Stimulated activated CD8-positive, alpha-beta memory T cell treated with anti-CD3 and anti-CD28 coated beads, Interleukin-15, amount 100 ng/mL, for 1 hour (primary cell): ENCODE measurements around the gene ATRIP.

Source experiments
- DNase-seq: peaks from one replicate; pipeline ENCODE4 v3.0.0-alpha.2; 2020; ENCODE audit warnings: low read depth

Gene ATRIP

GRCh38 chr3:48410205-48411040 is 36.1 kb upstream of the ATRIP start:
- DNase-seq = no peak

- DNase-seq = no peak
Observed at GRCh38 chr3:48411041-48411588, 35.4 kb upstream of the ATRIP start.

- DNase-seq = no peak
Observed at GRCh38 chr3:48411606-48412374, 34.7 kb upstream of the ATRIP start.

GRCh38 chr3:48412375-48413001 is 34.0 kb upstream of the ATRIP start:
- DNase-seq = no peak

- DNase-seq = no peak
Observed at GRCh38 chr3:48413086-48413485, 33.5 kb upstream of the ATRIP start.

GRCh38 chr3:48413611-48414010 is 32.9 kb upstream of the ATRIP start:
- no peak for DNase-seq

GRCh38 chr3:48414376-48415250 is 31.9 kb upstream of the ATRIP start:
- DNase-seq = no peak

GRCh38 chr3:48415251-48415953 is 31.1 kb upstream of the ATRIP start:
- no peak for DNase-seq

GRCh38 chr3:48416091-48416505 is 30.4 kb upstream of the ATRIP start:
- DNase-seq = no peak

GRCh38 chr3:48416546-48416945 is 30.0 kb upstream of the ATRIP start:
- DNase-seq = no peak

- no peak for DNase-seq
Observed at GRCh38 chr3:48417529-48418108, 28.9 kb upstream of the ATRIP start.

GRCh38 chr3:48418140-48418539 is 28.4 kb upstream of the ATRIP start:
- no peak for DNase-seq

- DNase-seq = no peak
Observed at GRCh38 chr3:48418651-48419050, 27.9 kb upstream of the ATRIP start.

- no peak for DNase-seq
Observed at GRCh38 chr3:48419149-48419548, 27.4 kb upstream of the ATRIP start.

GRCh38 chr3:48419597-48419996 is 26.9 kb upstream of the ATRIP start:
- DNase-seq = no peak

- DNase-seq = no peak
Observed at GRCh38 chr3:48420561-48420960, 26.0 kb upstream of the ATRIP start.

- DNase-seq = no peak
Observed at GRCh38 chr3:48422272-48422671, 24.3 kb upstream of the ATRIP start.

- DNase-seq = no peak
Observed at GRCh38 chr3:48422681-48423080, 23.9 kb upstream of the ATRIP start.

- DNase-seq = no peak
Observed at GRCh38 chr3:48423241-48423882, 23.2 kb upstream of the ATRIP start.
